GM12878 (cell line): Measurements from ENCODE around the gene RTN3. TPM values are rescaled to one million over a fixed set of nuclear protein-coding genes. Genes with fewer than 3 reads are reported as not detected.

Source experiments
- ATAC-seq: fragments of 200-7000 bp; cut with Tn5 transposase; 3 replicates; pipeline ENCODE4 v1.9.1; 2020; ENCODE audit warnings: mild to moderate bottlenecking, moderate library complexity
- BruUV-seq: library from RNA; stranded (reverse); fragments of 400-500 nt; replicated peaks from 2 replicates; lab custom pipeline; 2021; lab: Mats Ljungman, UMichigan
- CTCF ChIA-PET: fragments of 300-600 bp; sonication (Branson Sonifier 250); formaldehyde crosslinking; extraction: SDS; loops from one replicate; lab custom pipeline; 2021; ENCODE audit warnings: inconsistent platforms; lab: Yijun Ruan, JAX
- POLR2A ChIA-PET: fragments of 350-600 bp; formaldehyde crosslinking; extraction: SDS; loops from one replicate; lab custom pipeline; 2021; ENCODE audit warnings: inconsistent platforms; lab: Charles Lee
- RAD21 ChIA-PET: fragments of 300-600 bp; sonication (Branson Sonifier 250); formaldehyde crosslinking; loops from one replicate; lab custom pipeline; 2023; ENCODE audit warnings: antibody characterized with exemption; ENCODE audit not compliant: unreplicated experiment; lab: Charles Lee
- SMC1A ChIA-PET: fragments of 300-600 bp; sonication (Branson Sonifier 250); formaldehyde crosslinking; loops from one replicate; lab custom pipeline; 2023; ENCODE audit not compliant: unreplicated experiment, uncharacterized antibody; lab: Charles Lee
- DNase-seq: peaks from one replicate; pipeline ENCODE4 v3.0.0-alpha.2; 2011; ENCODE audit warnings: low read depth, low spot score
- FAIRE-seq: peaks from 3 replicates; lab custom pipeline; 2011; peaks lifted over from hg19 to GRCh38; lab: Jason Lieb, UNC
- H2AFZ ChIP-seq: 2 replicates; pipeline ENCODE4 v1.6.0; 2011; ENCODE audit warnings: low read depth, low read length, control low read depth; ENCODE audit not compliant: control insufficient read depth
- H3K27ac ChIP-seq: 2 replicates; pipeline ENCODE4 v1.5.1; 2011; ENCODE audit warnings: control low read depth; ENCODE audit not compliant: control insufficient read depth, insufficient read depth
- H3K27me3 ChIP-seq, 2 experiments: replicated peaks in 1 of 2; 2 replicates each; pipeline versions ENCODE4 v1.6.0 to v1.6.1; 2011; ENCODE audit warnings: low read length in 1 of 2; ENCODE audit not compliant: control insufficient read depth in 2 of 2, insufficient read depth in 2 of 2
- H3K36me3 ChIP-seq, 2 experiments: 2 replicates each; pipeline ENCODE4 v1.5.1; 2011; ENCODE audit warnings: low read length in 1 of 2; ENCODE audit not compliant: control insufficient read depth in 2 of 2, insufficient read depth in 2 of 2
- H3K4me1 ChIP-seq: 2 replicates; pipeline ENCODE4 v1.6.1; 2011; ENCODE audit warnings: mild to moderate bottlenecking, low read length, moderate library complexity, mixed read lengths; ENCODE audit not compliant: control insufficient read depth, insufficient read depth
- H3K4me2 ChIP-seq: 2 replicates; pipeline ENCODE4 v1.6.0; 2011; ENCODE audit warnings: control low read depth; ENCODE audit not compliant: control insufficient read depth, insufficient read depth
- H3K4me3 ChIP-seq: fragments of 200-600 bp; sonication (generic); 2 replicates; pipeline ENCODE4 v1.5.1; 2016
- H3K79me2 ChIP-seq: 2 replicates; pipeline ENCODE4 v1.6.0; 2011; ENCODE audit warnings: low read length; ENCODE audit not compliant: control insufficient read depth, insufficient read depth
- H3K9ac ChIP-seq: 2 replicates; pipeline ENCODE4 v1.8.0; 2011; ENCODE audit warnings: low read length, control low read depth, mixed read lengths; ENCODE audit not compliant: control insufficient read depth, insufficient read depth
- H3K9me3 ChIP-seq: replicated peaks from 3 replicates; pipeline ENCODE4 v1.5.1; 2011; ENCODE audit warnings: mild to moderate bottlenecking, low read length; ENCODE audit not compliant: control insufficient read depth, insufficient read depth
- H4K20me1 ChIP-seq: 2 replicates; pipeline ENCODE4 v1.6.0; 2011; ENCODE audit not compliant: control insufficient read depth, insufficient read depth
- CBX3 ChIP-seq: fragments of 200-600 bp; sonication (generic); IDR thresholded peaks from 2 replicates; pipeline ENCODE4 v1.6.1; 2016; ENCODE audit warnings: low read depth, borderline replicate concordance
- CEBPB ChIP-seq, 2 experiments: fragments of 150-350 bp in 1 of 2; IDR thresholded peaks; 2 replicates each; pipeline ENCODE4 v1.6.1; 2012 to 2014; ENCODE audit warnings: low read depth in 2 of 2, low read length in 2 of 2, borderline replicate concordance in 1 of 2, inconsistent platforms in 1 of 2
- EZH2 ChIP-seq: IDR thresholded peaks from 2 replicates; pipeline ENCODE4 v1.6.1; 2012; ENCODE audit warnings: low read depth, mild to moderate bottlenecking, control low read depth, inconsistent platforms, low read length, borderline replicate concordance; ENCODE audit not compliant: control insufficient read depth
- IKZF2 ChIP-seq, 2 experiments: fragments of 450-650 bp; IDR thresholded peaks; 2 replicates each; pipeline ENCODE4 v1.6.1; 2017; ENCODE audit warnings: mild to moderate bottlenecking in 2 of 2, moderate library complexity in 2 of 2
- IRF3 ChIP-seq: fragments of 450-650 bp; IDR thresholded peaks from 2 replicates; pipeline ENCODE4 v1.6.1; 2014; ENCODE audit warnings: mild to moderate bottlenecking
- MEF2A ChIP-seq: IDR thresholded peaks from 2 replicates; pipeline ENCODE4 v1.6.1; 2011; ENCODE audit warnings: low read depth, mild to moderate bottlenecking, low read length, moderate library complexity; ENCODE audit not compliant: insufficient read depth
- POLR2A ChIP-seq: IDR thresholded peaks from 2 replicates; pipeline ENCODE4 v1.6.1; 2011; ENCODE audit warnings: low read depth, mild to moderate bottlenecking, low read length
- POU2F2 ChIP-seq: IDR thresholded peaks from 3 replicates; pipeline ENCODE4 v1.6.1; 2011; ENCODE audit warnings: low read depth, mild to moderate bottlenecking, low read length, borderline replicate concordance
- RELA ChIP-seq: fragments of 450-650 bp; IDR thresholded peaks from 2 replicates; pipeline ENCODE4 v1.8.0; 2014; ENCODE audit warnings: borderline replicate concordance; ENCODE audit not compliant: partially characterized antibody
- RFX5 ChIP-seq: IDR thresholded peaks from 2 replicates; pipeline ENCODE4 v1.6.1; 2011; ENCODE audit warnings: low read depth, low read length, improper control_type of control experiment
- SIN3A ChIP-seq: IDR thresholded peaks from 2 replicates; pipeline ENCODE4 v1.6.1; 2012; ENCODE audit warnings: low read depth, low read length, improper control_type of control experiment
- SREBF1 ChIP-seq: IDR thresholded peaks from 2 replicates; pipeline ENCODE4 v1.6.1; 2012; ENCODE audit warnings: mild to moderate bottlenecking, low read length
- SUZ12 ChIP-seq: fragments of 200-600 bp; sonication (generic); IDR thresholded peaks from one replicate; pipeline ENCODE4 v1.6.1; 2018; ENCODE audit warnings: antibody characterized with exemption, mild to moderate bottlenecking; ENCODE audit not compliant: unreplicated experiment
- TARDBP ChIP-seq: IDR thresholded peaks from 2 replicates; pipeline ENCODE4 v1.6.1; 2016; ENCODE audit warnings: borderline replicate concordance
- USF2 ChIP-seq: IDR thresholded peaks from 2 replicates; pipeline ENCODE4 v1.6.1; 2011; ENCODE audit warnings: low read depth, low read length, improper control_type of control experiment, borderline replicate concordance
- WRNIP1 ChIP-seq: IDR thresholded peaks from 2 replicates; pipeline ENCODE4 v1.6.1; 2011; ENCODE audit warnings: low read depth, low read length, improper control_type of control experiment, borderline replicate concordance
- ZNF622 ChIP-seq: fragments of 450-650 bp; IDR thresholded peaks from 2 replicates; pipeline ENCODE4 v1.6.1; 2017; ENCODE audit warnings: mild to moderate bottlenecking, inconsistent platforms
- WGBS: methylation state at CpG from one replicate; pipeline ENCODE4 v1.1.6; 2016; ENCODE audit warnings: low lambda C conversion rate; ENCODE audit not compliant: insufficient replicate concordance, insufficient coverage; ENCODE audit errors: missing lambda C conversion rate; 5-methylcytosine and 5-hydroxymethylcytosine counted together
- in situ Hi-C: fragments of 300-500 bp; cut with MboI; formaldehyde crosslinking; loops from 9 replicates; pipeline ENCODE4 v1.14.3; 2018; ENCODE audit warnings: mixed read lengths
- intact Hi-C: fragments of 100-400 bp; cut with micrococcal nuclease; formaldehyde crosslinking; loops from one replicate; pipeline ENCODE4 v1.14.2; 2022; ENCODE audit not compliant: unreplicated experiment
- polyA plus RNA-seq, 11 experiments: library from polyadenylated mRNA; depleted of rRNA in 4 of 11; unstranded in 6 of 11; stranded (reverse) in 5 of 11; fragments of >200 nt; fragmentation: Nextera tagmentation in 4 of 11; fragmentation: Illumina TruSeq in 1 of 11; extraction: Ambion mirVana in 4 of 11; extraction: Trizol in 1 of 11; gene quantifications; 1 replicate in 1 of 11; 2 replicates in 10 of 11; pipeline versions ENCODE4 v1.2.1 to v1.2.3, GENCODE V29; 2011 to 2016; ENCODE audit warnings: inconsistent platforms in 2 of 11, missing spikeins in 2 of 11, low read depth in 1 of 11
- total RNA-seq, 4 experiments: library from RNA; depleted of rRNA in 3 of 4; stranded (reverse); fragments of >200 nt in 3 of 4; fragmentation: Illumina TruSeq in 1 of 4; extraction: Trizol in 1 of 4; gene quantifications; 2 replicates each; pipeline versions ENCODE4 v1.2.1 to v1.2.3, GENCODE V29; 2013 to 2021

The RTN3 gene
- total and polyA plus RNA-seq, 10 of the 15 experiments (the other 5 are each of a cell fraction or from before 2014, with no cell fraction given) = 22.9 to 64.2 (median 47.0) TPM

- ChIA-PET SMC1A (no interaction called here), POLR2A (interaction anchor here (0.6 to 0.7 kb wide), 2 partner anchors 161 to 918 kb away, joined by 3 read pairs; partner anchors contain the start of gene LGALS12), CTCF (interaction anchor here (0.7 kb wide), 1 partner anchor 8 kb away, joined by 3 read pairs; no protein-coding TSS in a partner anchor), RAD21 (no interaction called here)
- BruUV-seq = no TSS peak
- no peak overlapping the region; the same call in 1 of the 2 replicates for H3K4me3 ChIP-seq
- H3K4me2 ChIP-seq = peak overlapping the region; percentile 61
- H3K9me3 ChIP-seq = no peaks in the 10 kb centered on the region
- DNase-seq = no peak
- no peak for TF ChIP-seq SIN3A
- TF ChIP-seq SREBF1 = no peak
- TF ChIP-seq EZH2 = no peak
- TF ChIP-seq IRF3 = no peak
- TF ChIP-seq RFX5 = no peak
- TF ChIP-seq IKZF2 (IDR thresholded peaks at IDR 0.05) = no peak
- TF ChIP-seq CEBPB (IDR thresholded peaks at IDR 0.05; ENCODE audit: borderline replicate concordance in 1 of 2, low read depth in 2 of 2, low read length in 2 of 2) = no peak
- no peak for TF ChIP-seq ZNF622
- no peak for TF ChIP-seq CBX3
- no peak for TF ChIP-seq POLR2A
- no peak for TF ChIP-seq POU2F2
- TF ChIP-seq MEF2A = no peak
- TF ChIP-seq RELA = no peak
- no peak for TF ChIP-seq SUZ12
- TF ChIP-seq USF2 = no peak
- TF ChIP-seq WRNIP1 = no peak
- no peak for TF ChIP-seq TARDBP
- intact Hi-C loops = no loop called here
- WGBS = 97% methylated on average over 4 of the region's 4 CpGs
- H3K79me2 ChIP-seq = peaks cover 73% of the 10 kb centered on the region
- no peaks in the 10 kb centered on the region for H3K27me3 ChIP-seq
- H3K4me1 ChIP-seq = peaks cover 8% of the 10 kb centered on the region
- H4K20me1 ChIP-seq = no peaks in the 10 kb centered on the region
- no peak for ATAC-seq
- no peak for FAIRE-seq
- no peaks in the 10 kb centered on the region for H3K36me3 ChIP-seq
- no peak overlapping the region for H3K27ac ChIP-seq
- no peak overlapping the region for H3K9ac ChIP-seq
- in situ Hi-C loops = no loop called here
- H2AFZ ChIP-seq = no peak overlapping the region
Observed at GRCh38 chr11:63666874-63667273, 14.4 kb upstream of the RTN3 start.
